Measurements from ENCODE around the gene SPATS2L.

Gene SPATS2L

DNA sequence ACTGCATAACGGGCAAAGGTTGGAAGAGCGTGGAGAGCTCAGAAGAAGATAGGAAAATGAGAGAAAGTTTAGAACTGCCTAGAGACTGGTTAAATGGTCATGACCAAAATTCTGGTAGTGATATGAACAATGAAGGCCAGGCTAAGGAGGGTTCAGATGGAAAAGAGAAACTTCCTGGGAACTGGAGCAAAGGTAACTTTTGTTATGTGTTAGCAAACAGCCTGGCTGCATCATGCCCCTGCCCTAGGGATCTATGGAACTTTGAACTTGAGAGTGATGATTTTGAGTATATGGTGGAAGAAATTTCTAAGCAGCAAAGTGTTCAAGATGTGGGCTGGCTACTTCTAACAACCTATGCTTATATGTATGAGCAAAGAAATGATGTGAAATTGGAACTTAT lies 44.4 kb upstream of the SPATS2L start:
- no peaks in the 10 kb centered on the region for H3K36me3 ChIP-seq
- TF ChIP-seq, protein P1, sequence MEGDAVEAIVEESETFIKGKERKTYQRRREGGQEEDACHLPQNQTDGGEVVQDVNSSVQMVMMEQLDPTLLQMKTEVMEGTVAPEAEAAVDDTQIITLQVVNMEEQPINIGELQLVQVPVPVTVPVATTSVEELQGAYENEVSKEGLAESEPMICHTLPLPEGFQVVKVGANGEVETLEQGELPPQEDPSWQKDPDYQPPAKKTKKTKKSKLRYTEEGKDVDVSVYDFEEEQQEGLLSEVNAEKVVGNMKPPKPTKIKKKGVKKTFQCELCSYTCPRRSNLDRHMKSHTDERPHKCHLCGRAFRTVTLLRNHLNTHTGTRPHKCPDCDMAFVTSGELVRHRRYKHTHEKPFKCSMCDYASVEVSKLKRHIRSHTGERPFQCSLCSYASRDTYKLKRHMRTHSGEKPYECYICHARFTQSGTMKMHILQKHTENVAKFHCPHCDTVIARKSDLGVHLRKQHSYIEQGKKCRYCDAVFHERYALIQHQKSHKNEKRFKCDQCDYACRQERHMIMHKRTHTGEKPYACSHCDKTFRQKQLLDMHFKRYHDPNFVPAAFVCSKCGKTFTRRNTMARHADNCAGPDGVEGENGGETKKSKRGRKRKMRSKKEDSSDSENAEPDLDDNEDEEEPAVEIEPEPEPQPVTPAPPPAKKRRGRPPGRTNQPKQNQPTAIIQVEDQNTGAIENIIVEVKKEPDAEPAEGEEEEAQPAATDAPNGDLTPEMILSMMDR (IDR thresholded peaks at IDR 0.05; ENCODE audit: low read depth, low read length) = no peak
- no peaks in the 10 kb centered on the region for H3K9me3 ChIP-seq (ENCODE audit: severe bottlenecking)
- no peaks in the 10 kb centered on the region for H3K27me3 ChIP-seq (ENCODE audit: insufficient read depth, low read depth, severe bottlenecking)
- no peak overlapping the region for H3K27ac ChIP-seq
- no peak overlapping the region for H3K4me3 ChIP-seq (ENCODE audit: low read depth, low read length)
- no peak for DNase-seq

DNA sequence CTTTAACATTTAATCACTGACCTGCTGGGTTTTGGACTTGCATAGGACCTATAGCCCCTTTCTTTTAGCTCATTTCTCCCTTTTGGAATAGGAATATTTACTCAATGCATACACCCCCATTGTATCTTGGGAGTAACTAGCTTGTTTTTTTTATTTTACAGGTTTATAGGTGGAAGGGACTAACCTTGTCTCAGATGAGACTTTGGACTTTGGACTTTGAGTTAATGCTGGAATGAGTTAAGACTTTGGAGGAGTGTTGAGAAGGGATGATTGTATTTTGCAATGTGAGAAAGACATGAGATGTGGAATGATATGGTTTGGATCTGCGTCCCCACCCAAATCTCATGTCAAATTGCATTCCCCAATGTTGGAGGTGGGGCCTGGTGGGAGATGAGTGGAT lies 43.2 kb upstream of the SPATS2L start:
- no peak overlapping the region for H3K4me3 ChIP-seq (ENCODE audit: low read depth, low read length)
- TF ChIP-seq, protein P1 (IDR thresholded peaks at IDR 0.05; ENCODE audit: low read depth, low read length) = no peak
- DNase-seq = no peak
- no peaks in the 10 kb centered on the region for H3K9me3 ChIP-seq (ENCODE audit: severe bottlenecking)
- no peaks in the 10 kb centered on the region for H3K36me3 ChIP-seq
- H3K27ac ChIP-seq = no peak overlapping the region
- no peaks in the 10 kb centered on the region for H3K27me3 ChIP-seq (ENCODE audit: insufficient read depth, low read depth, severe bottlenecking)

DNA sequence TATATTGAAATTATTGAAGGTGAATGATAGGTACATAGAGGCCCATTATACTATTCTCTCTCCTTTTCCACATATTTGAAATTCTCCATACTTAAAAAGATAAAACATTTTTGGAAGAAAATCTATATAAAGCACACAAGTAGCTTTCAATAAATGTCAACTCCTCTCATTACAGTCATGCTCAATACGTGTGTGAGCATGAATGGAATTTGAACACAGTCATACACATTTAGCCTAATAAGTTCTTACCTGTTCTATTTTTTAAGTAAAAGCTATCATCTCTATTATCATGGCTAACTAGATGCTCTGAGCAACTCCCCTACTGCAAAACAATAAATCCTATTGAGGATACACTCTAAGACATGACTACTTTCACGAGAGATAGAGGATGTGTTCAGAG lies 41.9 kb upstream of the SPATS2L start:
- H3K36me3 ChIP-seq = no peaks in the 10 kb centered on the region
- no peak overlapping the region for H3K4me3 ChIP-seq (ENCODE audit: low read depth, low read length)
- H3K27ac ChIP-seq = no peak overlapping the region
- TF ChIP-seq, protein P1 (IDR thresholded peaks at IDR 0.05; ENCODE audit: low read depth, low read length) = no peak
- no peaks in the 10 kb centered on the region for H3K9me3 ChIP-seq (ENCODE audit: severe bottlenecking)
- no peak for DNase-seq
- H3K27me3 ChIP-seq (ENCODE audit: insufficient read depth, low read depth, severe bottlenecking) = no peaks in the 10 kb centered on the region

DNA sequence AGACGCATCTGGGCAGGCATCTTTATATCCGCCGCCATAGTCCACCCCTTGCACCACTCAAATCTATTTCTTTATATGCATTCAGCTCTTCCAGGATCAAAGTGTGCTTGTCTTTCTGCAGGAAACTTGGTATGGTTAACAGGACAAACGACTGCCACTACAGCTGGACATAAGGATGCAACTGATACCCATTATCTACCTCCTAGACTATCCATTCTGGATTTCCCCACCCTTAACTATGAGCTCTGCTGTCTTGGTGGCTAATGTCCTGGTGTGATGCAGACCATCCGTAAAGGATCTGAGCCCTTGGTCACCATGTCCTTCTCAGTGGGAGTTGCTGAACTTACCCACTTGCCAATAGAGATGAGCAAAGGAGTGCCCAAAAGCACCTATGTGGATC lies 40.1 kb upstream of the SPATS2L start:
- no peak overlapping the region for H3K4me3 ChIP-seq (ENCODE audit: low read depth, low read length)
- H3K27me3 ChIP-seq (ENCODE audit: insufficient read depth, low read depth, severe bottlenecking) = no peaks in the 10 kb centered on the region
- H3K27ac ChIP-seq = no peak overlapping the region
- no peak for DNase-seq
- H3K36me3 ChIP-seq = no peaks in the 10 kb centered on the region
- H3K9me3 ChIP-seq (ENCODE audit: severe bottlenecking) = no peaks in the 10 kb centered on the region
- TF ChIP-seq, protein P1 (IDR thresholded peaks at IDR 0.05; ENCODE audit: low read depth, low read length) = no peak

DNA sequence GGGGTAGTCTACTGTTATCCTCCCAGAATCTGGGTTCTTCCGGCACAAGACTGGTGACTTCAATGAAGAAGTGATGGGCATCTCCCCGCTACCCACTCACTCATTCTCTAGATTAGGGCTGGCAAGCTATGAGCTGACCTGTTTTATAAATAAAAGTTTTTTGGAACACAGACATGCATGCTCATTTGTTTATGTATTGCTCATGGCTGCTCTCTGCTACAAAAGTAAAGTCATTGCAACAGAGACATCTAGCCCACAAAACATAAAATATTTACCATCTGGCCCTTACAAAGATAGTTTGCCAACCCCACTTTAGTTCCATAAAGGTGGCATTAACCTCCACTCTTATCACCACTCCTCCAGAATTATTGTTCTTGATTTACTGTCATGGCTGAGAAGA lies 39.1 kb upstream of the SPATS2L start:
- no peaks in the 10 kb centered on the region for H3K36me3 ChIP-seq
- H3K4me3 ChIP-seq (ENCODE audit: low read depth, low read length) = no peak overlapping the region
- no peaks in the 10 kb centered on the region for H3K9me3 ChIP-seq (ENCODE audit: severe bottlenecking)
- H3K27me3 ChIP-seq (ENCODE audit: insufficient read depth, low read depth, severe bottlenecking) = no peaks in the 10 kb centered on the region
- DNase-seq = no peak
- TF ChIP-seq, protein P1 (IDR thresholded peaks at IDR 0.05; ENCODE audit: low read depth, low read length) = no peak
- H3K27ac ChIP-seq = no peak overlapping the region

DNA sequence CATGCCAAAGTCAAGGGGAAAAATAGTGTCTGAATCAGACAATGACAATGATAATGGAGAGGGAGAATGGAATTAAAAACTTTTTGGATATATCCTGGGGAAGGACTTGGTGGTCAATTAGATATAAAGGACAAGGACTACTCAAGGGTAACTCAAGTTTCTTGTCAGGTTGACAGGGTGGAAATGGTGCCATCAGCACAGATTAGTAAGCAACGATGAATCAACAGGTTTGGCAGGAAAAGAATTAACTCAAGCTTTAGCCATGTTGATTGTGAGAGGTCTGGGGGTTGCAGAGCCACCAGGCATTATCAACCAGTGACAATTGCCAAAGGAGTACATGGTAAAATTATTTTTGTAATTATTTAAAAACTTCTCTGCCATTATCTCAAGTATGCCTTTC lies 35.8 kb upstream of the SPATS2L start:
- DNase-seq = no peak
- TF ChIP-seq, protein P1 (IDR thresholded peaks at IDR 0.05; ENCODE audit: low read depth, low read length) = no peak
- Histone ChIP-seq H3K9me3 (ENCODE audit: severe bottlenecking) (no peaks in the 10 kb centered on the region), H3K4me3 (ENCODE audit: low read depth, low read length) (no peak overlapping the region), H3K27ac (no peak overlapping the region), H3K27me3 (ENCODE audit: insufficient read depth, low read depth, severe bottlenecking) (no peaks in the 10 kb centered on the region), H3K36me3 (no peaks in the 10 kb centered on the region)

All from WERI-Rb-1 (cell line).